Activated CD8-positive, alpha-beta memory T cell treated with anti-CD3 and anti-CD28 coated beads, Interleukin-2, amount 10 ng/mL, durations not matched to agents 7 days and 5 days (primary cell): ENCODE results near the gene F7. TPM values are rescaled to one million over a fixed set of nuclear protein-coding genes. Genes with fewer than 3 reads are reported as not detected.
"Not testable (repeated sequence)": the region's sequence is repeated elsewhere in the genome, so short reads cannot be mapped to it uniquely, and the experiment has no call there.

Experiments
- ATAC-seq: fragments of 150-1000 bp; cut with Tn5 transposase; one replicate; pipeline ENCODE4 v1.10.0; 2021; ENCODE audit warnings: moderate library complexity
- CTCF ChIA-PET: fragments of 350-600 bp; sonication (Branson Sonifier 250); formaldehyde crosslinking; loops from one replicate; lab custom pipeline; 2021; ENCODE audit warnings: antibody characterized with exemption; lab: Charles Lee
- DNase-seq: peaks from one replicate; pipeline ENCODE4 v3.0.0-alpha.2; 2020
- H3K27ac Mint-ChIP-seq: one replicate; pipeline ENCODE4 v1.8.0; 2021; ENCODE audit warnings: mild to moderate bottlenecking, mixed read lengths
- H3K27me3 Mint-ChIP-seq: one replicate; pipeline ENCODE4 v1.8.0; 2021; ENCODE audit warnings: mixed read lengths
- H3K36me3 Mint-ChIP-seq: one replicate; pipeline ENCODE4 v1.8.0; 2021; ENCODE audit warnings: mild to moderate bottlenecking, mixed read lengths
- H3K4me1 Mint-ChIP-seq: one replicate; pipeline ENCODE4 v1.8.0; 2021; ENCODE audit warnings: mixed read lengths
- H3K4me3 Mint-ChIP-seq: one replicate; pipeline ENCODE4 v1.8.0; 2021; ENCODE audit warnings: mild to moderate bottlenecking, moderate library complexity, mixed read lengths
- H3K9me3 Mint-ChIP-seq: one replicate; pipeline ENCODE4 v1.8.0; 2022; ENCODE audit warnings: low read depth, mixed read lengths
- total RNA-seq, 2 experiments: library from RNA; stranded (reverse); gene quantifications; one replicate each; pipeline ENCODE4 v1.2.3, GENCODE V29; 2021

Gene F7
- total RNA-seq, result not detected

GRCh38 chr13:113105032-113105920 lies at the start of gene F7:
TSS of gene F7 (plus strand) at chr13:113105791. CDS start at chr13:113105842, 51 bp downstream.
- ATAC-seq (no peak), DNase-seq (no peak)
- Mint-ChIP-seq H3K9me3 (no peaks in the 10 kb centered on the region), H3K4me1 (no peaks in the 10 kb centered on the region), H3K27ac (no peak within 1 kb of the TSS), H3K36me3 (peaks cover 3% of the 10 kb centered on the region), H3K27me3 (peaks cover 4% of the 10 kb centered on the region), H3K4me3 (no peak within 1 kb of the TSS)
- CTCF ChIA-PET, result no interaction called here

GRCh38 chr13:113057084-113057483 lies 48.5 kb upstream of the F7 start:
- Mint-ChIP-seq H3K27ac (no peak overlapping the region), H3K4me1 (no peaks in the 10 kb centered on the region), H3K4me3 (no peak overlapping the region), H3K9me3 (no peaks in the 10 kb centered on the region), H3K27me3 (no peaks in the 10 kb centered on the region), H3K36me3 (no peaks in the 10 kb centered on the region)
- DNase-seq, result no peak
- ATAC-seq, result no peak
- CTCF ChIA-PET, result no interaction called here

- CTCF ChIA-PET, H3K4me1 Mint-ChIP-seq, H3K9me3 Mint-ChIP-seq, H3K36me3 Mint-ChIP-seq, DNase-seq, ATAC-seq, H3K27me3 Mint-ChIP-seq, H3K4me3 Mint-ChIP-seq, H3K27ac Mint-ChIP-seq: not testable (repeated sequence)
Measured at GRCh38 chr13:113057559-113057958, 48.0 kb upstream of the F7 start.

- H3K4me3 Mint-ChIP-seq, result no peak overlapping the region
- H3K27ac Mint-ChIP-seq, result no peak overlapping the region
- ATAC-seq (no peak), DNase-seq (no peak)
- no peaks in the 10 kb centered on the region for H3K27me3 Mint-ChIP-seq
- H3K4me1 Mint-ChIP-seq, result no peaks in the 10 kb centered on the region
- H3K36me3 Mint-ChIP-seq, result no peaks in the 10 kb centered on the region
- H3K9me3 Mint-ChIP-seq, result no peaks in the 10 kb centered on the region
- CTCF ChIA-PET, result no interaction called here
Measured at GRCh38 chr13:113058129-113058987, 47.2 kb upstream of the F7 start.

- Mint-ChIP-seq H3K9me3 (no peaks in the 10 kb centered on the region), H3K4me1 (no peaks in the 10 kb centered on the region), H3K27me3 (no peaks in the 10 kb centered on the region), H3K36me3 (no peaks in the 10 kb centered on the region), H3K27ac (no peak overlapping the region), H3K4me3 (no peak overlapping the region)
- ATAC-seq (no peak), DNase-seq (no peak)
- CTCF ChIA-PET, result no interaction called here
Measured at GRCh38 chr13:113058988-113059850, 46.4 kb upstream of the F7 start.

GRCh38 chr13:113059891-113060290 lies 45.7 kb upstream of the F7 start:
- no peaks in the 10 kb centered on the region for H3K27me3 Mint-ChIP-seq
- H3K4me3 Mint-ChIP-seq, result no peak overlapping the region
- DNase-seq (no peak), ATAC-seq (no peak)
- no peaks in the 10 kb centered on the region for H3K4me1 Mint-ChIP-seq
- H3K27ac Mint-ChIP-seq, result no peak overlapping the region
- H3K9me3 Mint-ChIP-seq, result no peaks in the 10 kb centered on the region
- CTCF ChIA-PET, result no interaction called here
- no peaks in the 10 kb centered on the region for H3K36me3 Mint-ChIP-seq

- Mint-ChIP-seq H3K36me3 (no peaks in the 10 kb centered on the region), H3K27ac (no peak overlapping the region), H3K4me3 (no peak overlapping the region), H3K4me1 (no peaks in the 10 kb centered on the region), H3K27me3 (no peaks in the 10 kb centered on the region), H3K9me3 (no peaks in the 10 kb centered on the region)
- CTCF ChIA-PET, result no interaction called here
- DNase-seq, result no peak
- ATAC-seq, result no peak
Measured at GRCh38 chr13:113060557-113061270, 44.9 kb upstream of the F7 start.

- Mint-ChIP-seq H3K9me3 (no peaks in the 10 kb centered on the region), H3K27ac (no peak overlapping the region), H3K27me3 (no peaks in the 10 kb centered on the region), H3K36me3 (no peaks in the 10 kb centered on the region), H3K4me1 (no peaks in the 10 kb centered on the region), H3K4me3 (no peak overlapping the region)
- no peak for ATAC-seq
- DNase-seq, result no peak
- CTCF ChIA-PET, result no interaction called here
Measured at GRCh38 chr13:113061271-113061625, 44.3 kb upstream of the F7 start.

- DNase-seq, result no peak
- H3K27me3 Mint-ChIP-seq, result no peaks in the 10 kb centered on the region
- no peaks in the 10 kb centered on the region for H3K4me1 Mint-ChIP-seq
- no peak for ATAC-seq
- no peak overlapping the region for H3K27ac Mint-ChIP-seq
- CTCF ChIA-PET, result no interaction called here
- H3K9me3 Mint-ChIP-seq, result no peaks in the 10 kb centered on the region
- H3K4me3 Mint-ChIP-seq, result no peak overlapping the region
- no peaks in the 10 kb centered on the region for H3K36me3 Mint-ChIP-seq
Measured at GRCh38 chr13:113061796-113062425, 43.7 kb upstream of the F7 start.

- no peak overlapping the region for H3K4me3 Mint-ChIP-seq
- ATAC-seq (no peak), DNase-seq (no peak)
- no peaks in the 10 kb centered on the region for H3K27me3 Mint-ChIP-seq
- no peaks in the 10 kb centered on the region for H3K36me3 Mint-ChIP-seq
- no peaks in the 10 kb centered on the region for H3K9me3 Mint-ChIP-seq
- no peaks in the 10 kb centered on the region for H3K4me1 Mint-ChIP-seq
- CTCF ChIA-PET, result no interaction called here
- no peak overlapping the region for H3K27ac Mint-ChIP-seq
Measured at GRCh38 chr13:113062691-113063090, 42.9 kb upstream of the F7 start.

- Mint-ChIP-seq H3K4me3 (no peak overlapping the region), H3K9me3 (no peaks in the 10 kb centered on the region), H3K27me3 (no peaks in the 10 kb centered on the region), H3K27ac (no peak overlapping the region), H3K36me3 (no peaks in the 10 kb centered on the region), H3K4me1 (no peaks in the 10 kb centered on the region)
- ATAC-seq (no peak), DNase-seq (no peak)
- CTCF ChIA-PET, result no interaction called here
Measured at GRCh38 chr13:113063091-113063491, 42.5 kb upstream of the F7 start.

GRCh38 chr13:113064000-113064533 lies 41.5 kb upstream of the F7 start:
- Mint-ChIP-seq H3K4me1 (no peaks in the 10 kb centered on the region), H3K36me3 (no peaks in the 10 kb centered on the region), H3K27me3 (no peaks in the 10 kb centered on the region), H3K4me3 (no peak overlapping the region), H3K9me3 (no peaks in the 10 kb centered on the region), H3K27ac (no peak overlapping the region)
- DNase-seq (no peak), ATAC-seq (no peak)
- CTCF ChIA-PET, result no interaction called here
